CD4-positive, alpha-beta T cell treated with Interferon alpha-2 for 1 hour (primary cell): ENCODE results near the gene CTBP2.
"Not testable (repeated sequence)": the region's sequence is repeated elsewhere in the genome, so short reads cannot be mapped to it uniquely, and the experiment has no call there.

Experiments
- DNase-seq, 2 donors: peaks; one replicate each; pipeline ENCODE4 v3.0.0-alpha.2; 2020 to 2022

Gene CTBP2

DNA sequence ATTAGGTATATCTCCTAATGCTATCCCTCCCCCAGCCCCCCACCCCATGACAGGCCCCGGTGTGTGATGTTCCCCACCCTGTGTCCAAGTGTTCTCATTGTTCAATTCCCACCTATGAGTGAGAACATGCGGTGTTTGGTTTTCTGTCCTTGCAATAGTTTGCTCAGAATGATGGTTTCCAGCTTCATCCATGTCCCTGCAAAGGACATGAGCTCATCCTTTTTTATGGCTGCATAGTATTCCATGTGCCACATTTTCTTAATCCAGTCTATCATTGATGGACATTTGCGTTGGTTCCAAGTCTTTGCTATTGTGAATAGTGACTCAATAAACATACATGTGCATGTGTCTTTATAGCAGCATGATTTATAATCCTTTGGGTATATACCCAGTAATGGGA, 18.7 kb upstream of the CTBP2 start:
- DNase-seq = not testable (repeated sequence)

DNA sequence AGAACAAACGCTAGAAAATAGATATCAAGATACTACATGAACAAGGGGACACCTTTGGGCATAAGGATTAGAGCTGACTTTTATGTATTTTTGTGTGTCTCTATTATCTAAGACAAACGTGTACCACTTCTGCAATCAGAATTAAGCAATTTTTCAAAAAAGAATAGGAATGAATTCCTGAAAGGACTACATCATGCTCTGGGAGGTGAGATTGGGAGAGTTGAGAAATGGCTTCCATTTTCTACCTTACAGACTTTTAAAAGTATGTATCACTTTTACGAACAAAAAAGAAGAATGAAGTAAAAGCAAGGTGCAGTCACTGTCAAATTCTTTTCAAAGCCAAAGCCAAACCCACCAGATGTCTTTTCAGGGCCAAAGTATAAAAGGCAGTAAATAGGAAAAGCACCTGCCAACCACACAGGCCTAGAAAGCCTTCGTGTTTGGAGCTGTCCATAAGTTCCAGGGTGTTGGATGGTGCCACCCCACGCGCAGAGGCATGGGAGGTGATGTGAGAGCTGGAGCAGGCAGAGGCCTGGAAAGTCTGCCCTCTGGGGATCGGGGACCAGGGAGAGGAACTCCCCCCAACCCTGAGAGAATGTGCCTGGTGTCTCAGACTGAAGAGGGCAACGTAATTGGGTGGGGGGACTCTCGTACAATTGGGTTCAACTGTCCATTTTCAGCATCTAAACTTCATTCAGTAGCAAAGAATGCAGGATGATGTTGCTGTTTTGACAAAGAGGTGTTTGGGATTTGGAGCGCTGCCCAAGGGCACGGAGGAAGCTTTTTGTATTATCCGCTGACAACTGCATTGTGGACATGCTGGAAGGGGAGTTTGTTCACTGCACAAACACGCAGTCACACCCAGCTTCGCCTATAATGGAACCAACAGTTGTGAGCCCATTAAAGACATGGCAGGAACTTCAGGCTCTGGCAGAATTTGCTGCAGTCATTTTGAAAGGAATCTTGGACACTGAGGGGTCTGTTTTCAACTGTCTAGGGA, 17.6 kb upstream of the CTBP2 start:
- DNase-seq = no peak

DNA sequence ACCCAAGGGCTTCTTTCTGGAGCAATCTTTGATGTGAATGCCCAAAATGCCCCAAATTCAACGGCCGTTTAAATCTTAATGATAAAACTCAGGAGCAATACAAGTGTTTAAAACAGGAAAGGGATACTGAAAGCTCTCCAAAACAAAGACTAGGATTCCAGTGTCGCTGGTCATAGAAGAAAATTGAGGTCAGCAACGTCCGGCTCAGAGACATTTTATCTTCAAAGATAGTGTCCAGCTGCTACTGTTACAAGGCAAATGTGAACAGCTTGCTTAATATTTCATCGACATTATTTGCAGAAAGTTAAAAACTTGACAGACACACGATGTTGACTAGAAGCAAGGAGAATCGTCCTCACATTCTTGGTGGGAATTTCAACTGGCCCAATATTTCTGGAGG, 15.4 kb upstream of the CTBP2 start:
- DNase-seq = no peak

DNA sequence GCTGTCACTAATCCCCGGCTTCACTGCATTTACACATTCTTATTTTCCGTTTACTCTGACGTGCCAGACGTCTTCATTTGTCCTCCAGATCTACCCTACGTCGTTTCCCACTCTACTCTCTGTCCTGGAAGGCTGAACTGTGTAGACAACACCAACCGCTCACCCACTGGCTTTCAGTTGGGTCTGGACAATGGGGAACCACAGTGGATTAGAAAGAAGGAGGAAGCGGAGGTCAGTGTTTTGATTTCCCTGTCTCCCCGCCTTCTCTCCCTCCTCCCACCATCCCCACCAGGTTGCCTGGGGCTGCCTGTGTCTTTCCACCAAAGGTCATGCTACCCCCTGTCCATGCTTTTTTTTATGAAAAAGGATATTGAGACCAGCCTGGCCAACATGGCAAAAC, 14.0 kb upstream of the CTBP2 start:
- DNase-seq = no peak

DNA sequence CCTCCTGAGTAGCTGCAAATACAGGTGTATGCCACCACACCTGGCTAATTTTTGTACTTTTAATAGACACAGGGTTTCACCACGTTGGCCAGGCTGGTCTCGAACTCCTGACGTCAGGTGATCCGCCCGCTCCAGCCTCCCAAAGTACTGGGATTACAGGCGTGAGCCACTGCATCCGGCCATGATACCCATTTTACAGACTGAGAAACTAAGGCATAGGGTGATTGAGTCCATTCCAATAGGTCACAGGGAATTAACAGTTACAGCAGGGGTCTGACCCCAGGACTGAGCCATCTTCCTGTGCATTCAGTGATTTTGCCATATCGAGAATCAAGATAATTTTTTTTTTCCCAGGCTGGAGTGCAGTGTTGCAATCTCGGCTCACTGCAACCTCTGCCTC, 12.3 kb upstream of the CTBP2 start:
- DNase-seq = no peak

DNA sequence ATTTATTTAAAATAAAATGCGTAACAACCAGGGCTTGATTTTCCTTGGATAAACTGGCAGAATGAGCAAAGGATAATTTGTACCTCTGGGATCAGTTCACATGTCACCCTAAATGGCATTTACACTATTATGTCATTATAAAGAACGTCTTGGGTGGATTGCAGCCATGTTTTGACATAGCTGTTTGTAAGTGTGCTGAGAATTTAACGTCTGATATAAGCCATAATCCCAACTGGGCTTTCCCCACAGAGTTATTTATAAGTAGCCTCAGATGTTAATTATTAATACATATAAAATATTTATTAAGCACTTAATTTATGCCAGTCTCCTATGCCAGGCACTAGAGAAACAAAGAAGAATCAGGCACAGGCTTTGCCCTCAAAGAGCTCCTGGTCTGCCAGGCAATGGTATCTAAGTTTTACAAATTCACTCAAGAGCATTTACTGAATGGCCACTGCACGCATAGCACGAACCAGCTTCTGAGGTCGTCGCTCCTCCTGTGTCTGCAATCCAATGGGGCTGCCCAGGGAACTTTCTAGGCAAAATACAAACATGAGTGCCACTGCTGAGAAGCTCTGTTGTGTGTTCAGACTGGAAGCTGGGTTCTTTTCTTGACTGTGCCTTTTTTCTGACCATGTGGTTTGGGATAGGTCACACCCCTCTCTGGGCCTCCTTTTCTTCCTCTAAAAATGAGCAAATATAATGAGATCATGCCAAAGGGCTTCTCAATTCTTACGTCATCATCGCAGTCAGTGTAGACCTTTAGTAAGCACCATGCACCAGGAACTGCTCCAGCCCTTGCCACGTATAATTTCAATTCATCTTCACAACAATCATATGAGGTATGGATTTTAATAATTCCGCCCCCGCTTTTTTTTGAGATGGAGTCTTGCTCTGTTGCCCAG, 11.3 kb upstream of the CTBP2 start:
- DNase-seq = no peak

DNA sequence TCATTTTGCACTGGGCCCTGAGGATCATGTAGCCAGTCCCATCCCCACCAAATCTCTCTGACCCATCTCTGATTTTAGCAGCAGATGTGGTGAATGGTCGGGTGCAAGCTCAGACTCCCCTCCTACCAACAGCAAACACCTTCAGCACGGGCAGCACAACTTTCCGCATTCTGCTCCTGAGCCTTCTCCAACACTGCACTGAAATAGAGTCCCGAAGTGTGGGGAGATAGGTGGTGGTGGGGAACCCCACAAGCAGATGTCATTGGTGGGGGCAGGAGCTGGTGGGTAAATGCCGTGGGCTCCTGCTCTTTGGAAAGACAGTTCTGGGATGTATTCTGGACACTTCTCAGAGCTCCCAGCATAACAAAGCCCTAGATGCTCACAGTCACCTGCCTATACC, 9.6 kb upstream of the CTBP2 start:
- no peak for DNase-seq

DNA sequence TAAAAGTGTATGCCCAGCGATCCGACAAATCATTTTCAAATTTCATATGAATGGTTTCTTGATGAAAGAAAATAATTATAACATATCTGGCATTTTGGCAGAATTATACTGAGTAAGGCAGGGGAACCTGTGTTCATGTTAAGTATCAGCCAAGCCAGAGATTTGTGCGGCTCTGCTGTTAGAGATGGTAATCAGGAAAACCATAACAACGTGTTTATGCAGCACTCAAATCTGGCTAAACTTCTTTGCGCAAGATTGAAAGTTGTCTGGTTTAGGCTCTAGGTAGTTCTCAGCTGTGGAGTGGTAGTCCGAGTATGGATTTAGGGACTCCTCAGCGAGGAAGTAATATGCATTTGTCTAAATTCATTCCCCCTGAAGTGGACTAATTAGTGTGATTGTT, 8.9 kb upstream of the CTBP2 start:
- no peak for DNase-seq

DNA sequence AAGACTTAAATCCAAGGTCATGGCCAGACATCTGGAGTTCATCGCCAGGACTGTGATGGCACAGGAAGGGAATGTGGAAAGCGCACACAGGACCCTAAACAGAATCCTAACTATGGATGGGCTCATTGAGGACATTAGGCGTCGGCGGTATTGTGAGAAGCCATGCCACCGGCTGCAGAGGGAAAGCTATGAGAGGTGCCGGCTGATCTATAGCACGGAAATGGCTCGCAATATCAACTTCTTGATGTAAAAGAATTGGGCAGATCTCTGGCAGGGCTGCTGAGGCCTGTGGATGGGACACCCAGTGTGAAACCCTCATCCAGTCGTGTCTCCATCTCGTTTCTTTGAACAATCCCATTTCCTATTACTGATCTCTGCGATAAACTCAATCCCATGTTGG, 6.3 kb upstream of the CTBP2 start:
- DNase-seq = no peak

DNA sequence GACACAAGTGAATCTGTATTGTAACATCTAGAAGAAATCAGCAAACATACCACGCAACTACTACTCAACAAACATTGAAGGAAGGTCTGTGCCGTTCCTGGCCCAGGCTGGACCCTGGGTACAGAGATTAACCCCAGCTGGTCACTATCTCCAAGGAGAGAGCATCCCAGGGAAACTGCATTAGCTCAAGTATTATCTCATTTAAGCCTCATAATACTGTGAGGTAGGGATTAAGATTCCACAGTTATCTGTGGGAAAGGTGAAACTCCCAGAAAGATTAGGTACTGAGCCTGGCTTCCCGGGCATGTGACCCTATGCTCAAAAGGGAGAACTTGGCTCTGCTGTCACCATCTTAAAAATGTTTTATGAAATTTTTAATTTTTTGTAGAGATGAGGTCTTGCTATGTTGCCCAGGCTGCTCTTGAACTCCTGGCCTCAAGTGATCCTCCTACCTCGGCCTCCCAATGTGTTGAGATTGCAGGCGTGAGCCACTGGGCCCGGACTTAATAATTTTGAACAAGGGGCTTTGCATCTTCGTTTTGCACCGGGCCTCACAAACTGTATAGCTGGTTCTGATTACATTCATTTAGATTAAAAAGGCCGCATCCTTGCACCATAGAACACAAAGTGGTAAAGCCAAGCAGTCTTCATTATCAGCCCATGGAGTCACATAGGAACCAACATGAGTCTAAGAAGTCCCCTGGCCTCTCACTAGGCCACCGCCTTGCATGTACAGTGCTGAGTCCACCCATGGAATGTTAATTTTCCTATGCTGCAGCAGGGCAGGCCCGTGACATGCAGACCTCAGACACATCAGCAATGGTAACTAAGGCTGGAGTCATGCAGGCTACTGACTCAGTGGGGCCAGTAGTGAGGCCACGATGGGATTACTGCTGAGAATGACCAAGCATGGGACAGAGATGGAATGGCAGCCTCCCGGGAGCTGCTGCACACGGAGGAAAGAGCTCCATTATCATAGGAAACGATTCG, 5.5 kb upstream of the CTBP2 start:
- no peak for DNase-seq

DNA sequence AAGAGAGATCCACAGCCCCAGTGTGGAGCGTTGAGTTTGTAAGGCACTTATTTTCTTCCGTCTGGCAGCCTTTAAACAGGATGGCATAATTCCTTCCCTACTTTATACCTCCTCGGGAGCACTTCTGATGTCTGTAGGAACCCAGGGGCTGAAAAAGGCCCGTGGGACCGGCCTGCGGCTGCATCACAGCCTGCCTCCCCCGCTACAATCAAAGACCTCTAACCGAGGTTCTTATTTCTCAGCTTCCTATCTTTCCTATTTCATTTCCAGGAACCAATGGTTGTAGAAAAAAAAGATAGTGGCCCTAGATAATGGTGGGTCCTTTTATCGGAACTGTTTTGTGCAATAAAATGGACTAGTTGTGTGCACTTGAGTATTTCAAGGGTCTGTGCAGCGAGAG, 4.1 kb upstream of the CTBP2 start:
- DNase-seq = no peak

DNA sequence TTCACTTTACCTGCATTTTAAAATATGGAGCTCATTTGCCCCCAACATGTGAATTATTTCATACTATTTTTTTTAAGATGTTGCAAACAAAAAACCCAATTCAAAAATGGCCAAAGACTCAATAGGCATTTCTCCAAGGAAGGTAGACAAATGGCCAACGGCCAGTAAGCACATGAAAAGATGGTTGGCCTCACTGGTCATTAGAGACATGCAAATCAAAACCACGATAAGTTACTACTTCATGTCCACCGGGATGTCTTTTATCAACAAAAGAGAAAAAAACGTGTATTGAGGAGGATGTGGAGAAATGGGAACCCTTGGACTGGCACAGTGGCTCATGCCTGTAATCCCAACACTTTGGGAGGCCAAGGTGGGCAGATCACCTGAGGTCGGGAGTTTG, 3.4 kb upstream of the CTBP2 start:
- no peak for DNase-seq

DNA sequence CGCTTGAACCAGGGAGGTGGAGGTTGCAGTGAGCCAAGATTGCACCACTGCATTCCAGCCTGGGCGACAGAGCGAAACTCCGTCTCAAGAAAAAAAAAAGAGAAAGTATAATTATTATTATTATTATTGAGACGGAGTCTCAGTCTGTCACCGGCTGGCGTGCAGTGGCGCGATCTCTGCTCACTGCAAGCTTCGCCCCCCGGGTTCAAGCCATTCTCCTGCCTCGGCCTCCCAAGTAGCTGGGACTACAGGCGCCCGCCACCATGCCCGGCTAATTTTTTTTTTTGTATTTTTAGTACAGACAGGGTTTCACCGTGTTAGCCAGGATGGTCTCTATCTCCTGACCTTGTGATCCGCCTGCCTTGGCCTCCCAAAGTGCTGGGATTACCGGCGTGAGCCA, 2.9 kb upstream of the CTBP2 start:
- not testable (repeated sequence) for DNase-seq

DNA sequence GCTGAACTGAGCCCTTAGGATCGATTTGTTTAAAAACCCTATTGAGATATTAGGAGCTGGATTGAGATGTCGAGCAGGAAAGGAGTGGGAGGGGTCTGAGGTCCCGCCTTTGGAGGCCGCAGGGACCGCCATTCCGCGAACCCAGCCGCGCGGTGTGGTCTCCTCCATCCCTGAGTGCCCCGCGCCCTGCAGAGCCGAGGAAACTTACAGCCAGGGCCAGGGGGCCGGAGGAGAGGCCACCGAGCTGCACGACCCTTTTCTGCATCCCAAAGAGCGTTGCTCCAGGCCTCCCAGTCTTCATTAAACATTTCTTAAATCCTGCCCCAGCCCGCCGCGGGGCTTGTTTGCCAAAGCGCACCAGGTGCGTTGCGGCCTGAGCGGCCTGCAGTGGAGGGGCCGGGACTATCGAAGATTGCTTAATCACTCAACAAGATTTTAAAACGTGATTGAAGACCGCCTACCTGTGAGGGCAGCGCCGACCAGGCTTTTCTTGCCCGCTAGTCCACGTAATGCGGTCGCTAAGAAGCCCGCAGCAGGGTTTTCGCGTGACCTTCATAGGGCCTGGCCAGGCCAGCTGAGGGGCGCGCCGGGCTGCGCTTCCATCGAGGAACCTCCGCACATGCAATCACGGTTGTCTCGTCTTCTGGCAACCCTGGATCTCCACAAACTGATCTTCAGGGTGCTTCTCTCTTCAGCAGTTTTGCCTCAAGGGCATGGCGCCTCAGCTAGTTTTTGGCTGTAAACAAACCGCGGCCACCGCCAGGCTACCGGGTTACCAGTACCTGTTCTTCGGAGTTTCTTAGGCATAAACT, 2.0 kb upstream of the CTBP2 start:
- no peak for DNase-seq

DNA sequence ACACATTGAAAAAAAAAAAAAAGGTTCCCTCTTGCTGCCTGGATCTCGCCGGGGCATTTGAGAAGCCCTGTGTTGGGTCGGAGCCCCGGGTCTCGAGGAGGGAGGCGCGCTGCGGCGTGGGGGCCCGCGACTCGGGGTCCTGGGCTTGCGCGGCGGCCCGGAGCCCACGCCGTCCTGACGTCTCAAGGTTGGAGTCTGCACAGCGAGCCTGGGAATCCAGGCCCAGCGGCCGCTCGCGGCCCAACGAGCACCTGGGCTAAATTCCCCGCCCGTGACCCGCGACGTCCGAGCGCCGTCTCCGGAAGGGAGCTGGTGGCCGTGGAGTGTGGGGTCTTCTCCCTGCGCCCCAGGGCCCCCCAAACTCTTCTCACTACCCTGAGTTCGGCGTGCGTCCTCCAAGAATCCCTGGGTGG, 1.4 kb upstream of the CTBP2 start:
- DNase-seq = no peak

DNA sequence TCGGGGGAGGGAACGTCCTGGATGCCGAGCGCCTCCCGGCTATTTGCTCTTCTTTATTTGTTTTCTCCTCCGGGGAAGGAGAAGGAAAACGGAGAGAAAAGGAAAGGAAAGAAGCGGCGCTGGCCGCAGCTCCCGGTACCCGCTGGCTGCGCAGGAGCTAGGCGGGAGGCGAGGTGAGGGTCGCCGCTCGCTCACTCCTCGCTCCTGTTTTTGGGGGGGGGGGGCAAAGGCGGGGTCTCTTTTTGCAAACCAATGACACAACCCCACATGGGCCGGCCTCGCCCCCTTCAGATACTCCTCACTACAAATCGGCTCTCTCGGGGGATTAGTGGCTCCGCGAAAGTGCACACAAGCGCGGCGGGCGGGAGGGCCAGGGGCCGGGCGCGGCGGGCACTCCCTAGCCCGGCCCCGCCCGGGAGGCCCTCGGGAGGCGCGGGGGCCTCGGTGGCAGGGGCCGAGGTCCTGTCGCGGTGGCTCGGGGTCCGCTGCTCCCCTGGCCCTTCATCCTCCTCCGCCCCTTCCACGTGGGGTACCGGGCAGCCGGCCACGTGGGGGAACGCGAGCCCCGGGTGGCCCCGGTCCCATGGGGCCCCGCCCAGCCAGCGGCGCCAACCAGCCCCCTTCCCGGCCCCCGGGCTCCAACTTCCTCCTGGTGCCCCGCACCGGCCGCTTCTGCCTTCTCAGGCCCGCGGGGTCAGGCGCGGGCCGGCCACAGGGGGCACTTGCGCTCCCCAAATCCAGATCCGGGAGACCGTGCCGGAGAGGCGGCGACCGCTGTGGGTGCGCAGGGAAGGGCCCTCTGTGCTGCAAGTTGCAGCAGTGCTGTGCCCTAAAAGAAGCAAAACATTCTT, 718 bp upstream of the CTBP2 start:
- peak; percentile 35 to 58 for DNase-seq

DNA sequence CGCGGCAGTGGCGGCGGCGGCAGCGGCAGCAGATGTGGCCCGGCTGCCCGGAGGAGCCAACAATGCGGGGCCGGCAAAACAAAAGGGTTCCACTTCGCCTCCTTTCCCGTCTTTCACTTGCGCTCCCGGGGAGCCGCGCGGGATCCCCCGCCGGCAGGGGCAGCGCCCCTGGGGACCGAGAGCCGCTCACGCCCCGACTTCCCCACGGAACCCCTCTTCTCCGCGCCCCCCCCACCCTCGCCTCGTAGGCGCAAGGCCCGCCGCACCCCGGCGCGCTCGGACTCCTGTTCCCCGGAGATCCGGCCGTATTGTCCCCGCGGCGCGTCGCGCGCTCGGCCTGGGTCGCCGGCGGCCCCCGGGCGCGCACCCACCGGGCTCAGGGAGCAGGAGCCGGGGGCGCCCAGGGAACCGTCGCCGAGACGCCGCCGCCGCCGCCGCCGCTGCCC, 854 bp downstream of the CTBP2 start:
- DNase-seq = no peak

DNA sequence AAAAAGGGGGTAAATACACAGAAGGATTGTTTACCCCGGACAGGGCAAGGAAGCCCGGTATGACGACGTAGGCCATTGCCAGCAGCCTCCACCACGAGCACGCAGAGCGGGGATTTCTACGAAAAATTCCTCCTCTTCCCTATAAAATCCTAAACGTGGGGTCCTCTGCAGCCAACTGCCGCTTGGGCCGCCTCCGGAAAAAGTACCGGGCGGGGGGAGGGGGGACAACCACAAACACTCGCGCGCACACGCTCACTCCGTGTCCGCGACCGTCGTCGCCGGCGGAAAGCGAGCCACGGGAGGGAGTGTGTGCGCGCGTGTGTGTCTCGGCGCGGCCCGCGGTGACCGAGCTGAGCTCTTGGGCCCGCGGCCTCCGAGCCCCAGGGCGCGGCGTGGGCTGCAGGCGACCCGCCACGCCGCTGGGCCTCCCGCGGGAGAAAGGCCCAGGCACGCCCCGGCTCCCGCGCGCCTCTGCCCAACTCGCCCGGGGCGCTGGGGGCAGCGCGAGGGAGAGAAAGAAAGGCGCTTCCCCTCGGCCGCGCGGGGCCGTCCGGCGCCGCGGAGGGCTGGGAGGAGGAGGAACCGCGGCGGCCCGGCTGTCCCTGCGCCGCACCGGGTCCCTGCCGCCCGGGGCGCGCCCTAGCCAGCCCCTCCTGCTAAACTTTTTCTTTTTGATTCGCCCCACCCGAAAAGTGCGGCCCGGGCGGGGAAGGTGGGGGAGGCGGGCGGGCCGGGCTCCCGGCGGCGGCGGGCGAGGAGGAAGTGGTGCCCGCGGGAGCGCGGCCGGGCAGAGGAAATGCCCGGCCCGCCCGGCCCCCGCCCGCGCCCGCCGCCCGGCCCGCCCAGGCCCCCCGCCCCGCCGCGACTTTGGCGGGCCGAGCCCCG, 1.5 kb downstream of the CTBP2 start:
- DNase-seq = no peak

DNA sequence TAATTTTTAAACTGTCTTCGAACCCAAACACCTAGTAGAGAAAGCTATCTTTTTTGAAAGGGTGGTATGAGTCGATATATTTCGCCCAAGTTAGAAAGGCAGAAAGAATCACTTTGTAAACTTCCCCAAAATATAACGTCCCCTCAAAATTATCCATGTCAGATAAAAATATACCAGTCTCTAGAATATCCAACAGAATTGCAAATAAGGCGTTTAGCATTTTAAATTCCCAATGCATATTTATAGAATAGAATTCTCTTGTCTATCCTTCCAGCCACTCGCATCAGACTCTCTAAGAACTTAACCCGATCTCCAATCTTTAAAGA, 2.1 kb downstream of the CTBP2 start:
- no peak for DNase-seq

DNA sequence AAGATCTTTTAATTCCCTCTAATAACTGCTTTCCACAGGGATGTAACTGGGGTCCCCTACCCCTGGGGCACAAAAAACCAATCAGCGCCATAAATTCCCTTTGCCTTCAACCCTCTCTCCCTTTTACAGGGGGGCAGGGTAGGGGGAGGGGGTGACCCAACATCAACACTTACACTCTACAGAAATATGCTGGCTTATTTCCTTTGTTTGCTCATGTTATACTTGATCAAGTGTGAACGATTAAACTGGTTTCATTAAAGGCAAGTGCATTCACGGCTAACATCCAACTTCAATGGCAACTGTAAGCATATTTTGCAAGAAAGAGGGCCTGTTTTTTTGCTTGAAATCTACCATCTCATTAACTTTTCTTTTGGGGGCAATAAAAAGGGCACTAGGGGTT, 2.9 kb downstream of the CTBP2 start:
- DNase-seq = no peak
